Keratinocyte (primary cell): ENCODE data around the gene PAPPA. TPM values are rescaled to one million over a fixed set of nuclear protein-coding genes. Genes with fewer than 3 reads are reported as not detected.
A peak's percentile ranks its signal among the peaks of the same experiment; 100 is the strongest.

Experiments used
- DNase-seq: peaks from one replicate; pipeline ENCODE4 v3.0.0-alpha.2; 2011; ENCODE audit warnings: low read depth, missing footprints, low spot score
- FAIRE-seq: peaks from 2 replicates; lab custom pipeline; 2011; peaks lifted over from hg19 to GRCh38; lab: Jason Lieb, UNC
- H2AFZ ChIP-seq: 2 replicates; pipeline ENCODE4 v1.6.0; 2012; ENCODE audit warnings: low read length, control low read depth, inconsistent platforms; ENCODE audit not compliant: control insufficient read depth
- H3K27ac ChIP-seq: 2 replicates; pipeline ENCODE4 v1.5.1; 2011; ENCODE audit warnings: low read length; ENCODE audit not compliant: control insufficient read depth, insufficient read depth
- H3K27me3 ChIP-seq: 3 replicates; pipeline ENCODE4 v1.6.0; 2011; ENCODE audit warnings: low read length; ENCODE audit not compliant: control insufficient read depth, insufficient read depth; ENCODE audit errors: extremely low read depth
- H3K36me3 ChIP-seq, 2 experiments: 2 replicates in 1 of 2; 3 replicates in 1 of 2; pipeline ENCODE4 v1.5.1; 2011; ENCODE audit warnings: low read length in 2 of 2, mild to moderate bottlenecking in 1 of 2; ENCODE audit not compliant: control insufficient read depth in 2 of 2, insufficient read depth in 2 of 2; ENCODE audit errors: extremely low read depth in 1 of 2
- H3K4me1 ChIP-seq: 3 replicates; pipeline ENCODE4 v1.5.1; 2011; ENCODE audit warnings: low read length; ENCODE audit not compliant: control insufficient read depth, insufficient read depth; ENCODE audit errors: extremely low read depth
- H3K4me2 ChIP-seq: 3 replicates; pipeline ENCODE4 v1.6.0; 2011; ENCODE audit warnings: low read depth, low read length; ENCODE audit not compliant: control insufficient read depth, insufficient read depth; ENCODE audit errors: extremely low read depth
- H3K4me3 ChIP-seq, 3 experiments: fragments of 200-600 bp in 1 of 3; sonication (generic) in 1 of 3; 2 replicates in 2 of 3; 3 replicates in 1 of 3; pipeline ENCODE4 v1.5.1; 2011 to 2016; ENCODE audit warnings: low read length in 3 of 3, mild to moderate bottlenecking in 3 of 3, control low read depth in 2 of 3, inconsistent platforms in 1 of 3, low read depth in 1 of 3, mixed read lengths in 1 of 3, mixed run types in 1 of 3, moderate library complexity in 1 of 3; ENCODE audit not compliant: control insufficient read depth in 2 of 3, insufficient read depth in 2 of 3; ENCODE audit errors: extremely low read depth in 1 of 3
- H3K79me2 ChIP-seq: 2 replicates; pipeline ENCODE4 v1.6.0; 2012; ENCODE audit warnings: low read length; ENCODE audit not compliant: control insufficient read depth, insufficient read depth
- H3K9ac ChIP-seq: 3 replicates; pipeline ENCODE4 v1.6.0; 2011; ENCODE audit warnings: low read length; ENCODE audit not compliant: control insufficient read depth, insufficient read depth; ENCODE audit errors: extremely low read depth
- H3K9me1 ChIP-seq: 3 replicates; pipeline ENCODE4 v1.6.0; 2011; ENCODE audit warnings: low read length; ENCODE audit not compliant: control insufficient read depth, insufficient read depth; ENCODE audit errors: extremely low read depth
- H3K9me3 ChIP-seq: 2 replicates; pipeline ENCODE4 v1.5.1; 2012; ENCODE audit warnings: low read depth, low read length; ENCODE audit not compliant: control insufficient read depth
- H4K20me1 ChIP-seq: 3 replicates; pipeline ENCODE4 v1.6.0; 2011; ENCODE audit warnings: low read length; ENCODE audit not compliant: control insufficient read depth, insufficient read depth; ENCODE audit errors: extremely low read depth
- EZH2 ChIP-seq: IDR thresholded peaks from one replicate; pipeline ENCODE4 v1.6.1; 2012; ENCODE audit warnings: inconsistent platforms, mild to moderate bottlenecking, low read length, moderate library complexity
- dilution Hi-C: fragments of 300-500 bp; cut with MboI; formaldehyde crosslinking; loops from one replicate; pipeline ENCODE4 v1.7.0; 2020; ENCODE audit warnings: low sequenced_read_pairs; ENCODE audit not compliant: extremely low pct_ligation_motif_present
- polyA plus RNA-seq, 5 experiments: library from polyadenylated mRNA; depleted of rRNA in 3 of 5; stranded (reverse) in 3 of 5; stranded (forward) in 1 of 5; unstranded in 1 of 5; fragments of >200 nt; gene quantifications; 1 replicate in 1 of 5; 2 replicates in 3 of 5; 3 replicates in 1 of 5; pipeline versions ENCODE4 v1.2.1 to v1.2.3, GENCODE V29; 2011 to 2012; ENCODE audit warnings: missing spikeins in 2 of 5, low read depth in 1 of 5, low replicate concordance in 1 of 5
- TF ChIP-seq, protein P1 (sequence below), 3 experiments: IDR thresholded peaks in 1 of 3; conservative IDR thresholded peaks in 1 of 3; optimal IDR thresholded peaks in 1 of 3; 2 replicates in 2 of 3; 3 replicates in 1 of 3; pipeline versions ENCODE3 to v1.5.1; 2011; ENCODE audit warnings: low read length in 3 of 3, mild to moderate bottlenecking in 3 of 3, moderate library complexity in 2 of 3, control low read depth in 1 of 3, inconsistent platforms in 1 of 3; ENCODE audit not compliant: insufficient read depth in 2 of 3; ENCODE audit errors: extremely low read depth in 1 of 3

Gene PAPPA
- polyA plus RNA-seq, 1 donor (not counting 4 experiments of a cell fraction or from before 2014, with no cell fraction given): 0.77 TPM

GRCh38 chr9:116165912-116166311, 12.3 kb downstream of the PAPPA start:
- Histone ChIP-seq H2AFZ (no peak overlapping the region), H3K79me2 (no peaks in the 10 kb centered on the region), H3K4me1 (peaks cover 5% of the 10 kb centered on the region), H3K27me3 (no peaks in the 10 kb centered on the region), H4K20me1 (no peaks in the 10 kb centered on the region), H3K27ac (no peak overlapping the region), H3K4me3 (no peak overlapping the region), H3K36me3 (no peaks in the 10 kb centered on the region), H3K4me2 (no peak overlapping the region), H3K9ac (no peak overlapping the region), H3K9me1 (no peaks in the 10 kb centered on the region), H3K9me3 (no peaks in the 10 kb centered on the region)
- TF ChIP-seq, protein P1, sequence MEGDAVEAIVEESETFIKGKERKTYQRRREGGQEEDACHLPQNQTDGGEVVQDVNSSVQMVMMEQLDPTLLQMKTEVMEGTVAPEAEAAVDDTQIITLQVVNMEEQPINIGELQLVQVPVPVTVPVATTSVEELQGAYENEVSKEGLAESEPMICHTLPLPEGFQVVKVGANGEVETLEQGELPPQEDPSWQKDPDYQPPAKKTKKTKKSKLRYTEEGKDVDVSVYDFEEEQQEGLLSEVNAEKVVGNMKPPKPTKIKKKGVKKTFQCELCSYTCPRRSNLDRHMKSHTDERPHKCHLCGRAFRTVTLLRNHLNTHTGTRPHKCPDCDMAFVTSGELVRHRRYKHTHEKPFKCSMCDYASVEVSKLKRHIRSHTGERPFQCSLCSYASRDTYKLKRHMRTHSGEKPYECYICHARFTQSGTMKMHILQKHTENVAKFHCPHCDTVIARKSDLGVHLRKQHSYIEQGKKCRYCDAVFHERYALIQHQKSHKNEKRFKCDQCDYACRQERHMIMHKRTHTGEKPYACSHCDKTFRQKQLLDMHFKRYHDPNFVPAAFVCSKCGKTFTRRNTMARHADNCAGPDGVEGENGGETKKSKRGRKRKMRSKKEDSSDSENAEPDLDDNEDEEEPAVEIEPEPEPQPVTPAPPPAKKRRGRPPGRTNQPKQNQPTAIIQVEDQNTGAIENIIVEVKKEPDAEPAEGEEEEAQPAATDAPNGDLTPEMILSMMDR (optimal IDR thresholded peaks at IDR 0.05 in 1 of 3, IDR thresholded peaks at IDR 0.05 in 1 of 3, conservative IDR thresholded peaks at IDR 0.05 in 1 of 3; ENCODE audit: extremely low read depth in 1 of 3, insufficient read depth in 2 of 3, low read length in 3 of 3): no peak
- no peak for TF ChIP-seq EZH2
- DNase-seq (no peak), FAIRE-seq (no peak)
- dilution Hi-C loops: no loop called here

GRCh38 chr9:116166713-116167112, 13.1 kb downstream of the PAPPA start:
- no peak for FAIRE-seq
- no peak overlapping the region for H3K4me2 ChIP-seq

More at GRCh38 chr9:116166713-116167112, 13.1 kb downstream of the PAPPA start:
- H3K4me3 ChIP-seq: no peak overlapping the region
- H3K27ac ChIP-seq: no peak overlapping the region
- H3K4me1 ChIP-seq: peaks cover 5% of the 10 kb centered on the region
- no peaks in the 10 kb centered on the region for H3K79me2 ChIP-seq
- TF ChIP-seq, protein P1 (optimal IDR thresholded peaks at IDR 0.05 in 1 of 3, IDR thresholded peaks at IDR 0.05 in 1 of 3, conservative IDR thresholded peaks at IDR 0.05 in 1 of 3; ENCODE audit: extremely low read depth in 1 of 3, insufficient read depth in 2 of 3, low read length in 3 of 3): peak in 1 of 3 experiments; percentile 38
- TF ChIP-seq EZH2: no peak
- no peaks in the 10 kb centered on the region for H3K36me3 ChIP-seq
- H3K9me3 ChIP-seq: no peaks in the 10 kb centered on the region
- no peaks in the 10 kb centered on the region for H3K27me3 ChIP-seq
- dilution Hi-C loops: no loop called here
- H4K20me1 ChIP-seq: no peaks in the 10 kb centered on the region
- H3K9me1 ChIP-seq: no peaks in the 10 kb centered on the region
- H2AFZ ChIP-seq: no peak overlapping the region
- H3K9ac ChIP-seq: no peak overlapping the region
- DNase-seq: no peak
